GM21360 (cell line): Measurements from ENCODE around the gene SBF2.

Experiments
- ATAC-seq: cut with Tn5 transposase; IDR thresholded peaks from one replicate; pipeline ENCODE4 v1.9.1; 2021; ENCODE audit warnings: mild to moderate bottlenecking, moderate library complexity; ENCODE audit not compliant: unreplicated experiment

The SBF2 gene

DNA sequence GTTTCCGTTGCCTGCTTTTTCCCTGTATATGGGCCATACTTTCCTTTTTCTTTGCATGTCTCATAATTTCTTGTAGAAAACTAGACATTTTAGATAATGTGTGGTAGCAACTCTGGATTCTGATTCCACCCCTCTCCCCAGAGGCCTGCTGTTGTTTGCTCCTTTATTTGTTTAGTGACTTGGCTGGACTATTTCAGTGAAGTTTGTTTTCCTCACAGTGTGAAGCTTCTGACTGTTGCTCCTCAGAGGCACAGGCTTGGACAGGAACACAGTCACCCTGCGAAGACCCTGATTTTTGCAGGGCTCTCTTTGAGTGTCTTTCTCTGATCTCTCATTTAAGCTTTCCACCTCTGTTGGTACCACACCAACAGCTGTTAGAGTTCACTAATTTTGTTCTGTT lies 557.7 kb downstream of the SBF2 start:
- ATAC-seq, result no peak

GRCh38 chr11:9735919-9736318 lies 558.1 kb downstream of the SBF2 start:
- ATAC-seq, result no peak

GRCh38 chr11:9735236-9735635 lies 558.8 kb downstream of the SBF2 start:
- ATAC-seq, result no peak

- no peak for ATAC-seq
Observed at GRCh38 chr11:9733212-9733611, 560.8 kb downstream of the SBF2 start.

DNA sequence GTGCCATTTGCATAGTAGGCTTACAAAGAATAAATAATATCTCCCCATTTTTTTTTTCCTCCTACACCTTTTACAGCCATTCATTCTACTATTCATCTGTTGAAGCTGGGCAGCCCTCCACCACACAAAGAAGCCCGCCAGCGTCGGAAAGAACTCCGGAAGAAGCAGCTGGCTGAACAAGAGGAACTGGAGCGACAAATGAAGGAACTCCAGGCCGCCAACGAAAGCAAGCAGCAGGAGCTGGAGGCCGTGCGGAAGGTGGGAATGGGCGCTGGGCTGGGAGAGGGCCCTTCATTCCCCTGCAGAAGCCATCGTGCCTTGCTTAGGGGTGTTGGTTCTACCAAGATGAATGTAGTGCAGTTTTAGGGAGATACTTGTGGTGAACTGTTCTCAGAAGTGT lies 561.6 kb downstream of the SBF2 start:
- ATAC-seq, result no peak

- ATAC-seq, result no peak
Observed at GRCh38 chr11:9731256-9731655, 562.8 kb downstream of the SBF2 start.
